Middle frontal gyrus (tissue), 1 donor: Measurements from ENCODE around the gene SNRNP25.
"Not testable (repeated sequence)": the region's sequence is repeated elsewhere in the genome, so short reads cannot be mapped to it uniquely, and the experiment has no call there.

Source experiments
- DNase-seq: peaks from one replicate; pipeline ENCODE4 v3.0.0-alpha.2; 2015; ENCODE audit warnings: low spot score; ENCODE audit errors: extremely low spot score

Gene SNRNP25

GRCh38 chr16:53346-54236, at the start of gene SNRNP25, which contains the start of gene POLR3K:
Gene SNRNP25 (plus strand): TSS chr16:53828. CDS start chr16:54017, 189 bp downstream.
Gene POLR3K (minus strand): TSS chr16:53608. CDS start chr16:53586, 22 bp downstream.
- peak; percentile 96 for DNase-seq

- DNase-seq = no peak
Measured at GRCh38 chr16:9903-10665, 43.5 kb upstream of the SNRNP25 start.

DNA sequence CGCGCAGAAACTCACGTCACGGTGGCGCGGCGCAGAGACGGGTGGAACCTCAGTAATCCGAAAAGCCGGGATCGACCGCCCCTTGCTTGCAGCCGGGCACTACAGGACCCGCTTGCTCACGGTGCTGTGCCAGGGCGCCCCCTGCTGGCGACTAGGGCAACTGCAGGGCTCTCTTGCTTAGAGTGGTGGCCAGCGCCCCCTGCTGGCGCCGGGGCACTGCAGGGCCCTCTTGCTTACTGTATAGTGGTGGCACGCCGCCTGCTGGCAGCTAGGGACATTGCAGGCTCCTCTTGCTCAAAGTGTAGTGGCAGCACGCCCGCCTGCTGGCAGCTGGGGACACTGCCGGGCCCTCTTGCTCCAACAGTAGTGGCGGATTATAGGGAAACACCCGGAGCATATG, 42.9 kb upstream of the SNRNP25 start:
- DNase-seq = not testable (repeated sequence)

- not testable (repeated sequence) for DNase-seq
Measured at GRCh38 chr16:17062-17765, 36.4 kb upstream of the SNRNP25 start.

- not testable (repeated sequence) for DNase-seq
Measured at GRCh38 chr16:20886-21285, 32.7 kb upstream of the SNRNP25 start.

DNA sequence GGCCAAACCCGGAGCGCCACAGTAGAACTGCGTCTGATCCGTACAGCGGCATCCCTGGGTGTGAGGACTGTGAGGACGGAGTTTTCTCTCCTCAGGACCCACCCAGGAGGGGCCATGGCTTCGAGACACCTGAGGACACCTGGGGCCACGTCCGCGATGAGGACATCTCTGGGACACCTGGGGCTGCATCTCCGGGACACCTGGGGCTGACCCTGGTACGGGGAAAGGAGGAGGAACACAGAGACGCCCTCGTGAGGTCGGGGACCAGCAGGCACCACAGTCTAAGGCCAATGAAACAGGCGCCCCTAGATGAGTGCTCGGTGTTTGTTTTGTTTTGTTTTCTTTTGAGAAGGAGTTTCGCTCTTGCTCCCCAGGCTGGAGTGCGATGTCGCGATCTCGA, 29.5 kb upstream of the SNRNP25 start:
- DNase-seq = not testable (repeated sequence)

- not testable (repeated sequence) for DNase-seq
Measured at GRCh38 chr16:25926-26348, 27.7 kb upstream of the SNRNP25 start.

- DNase-seq = not testable (repeated sequence)
Measured at GRCh38 chr16:30627-31026, 23.0 kb upstream of the SNRNP25 start.

GRCh38 chr16:33154-33876, 20.3 kb upstream of the SNRNP25 start:
- not testable (repeated sequence) for DNase-seq

GRCh38 chr16:33877-34647, 19.6 kb upstream of the SNRNP25 start:
- DNase-seq = no peak

- no peak for DNase-seq
Measured at GRCh38 chr16:34648-34987, 19.0 kb upstream of the SNRNP25 start.

GRCh38 chr16:35011-35677, 18.5 kb upstream of the SNRNP25 start:
- no peak for DNase-seq

- DNase-seq = no peak
Measured at GRCh38 chr16:35678-36305, 17.8 kb upstream of the SNRNP25 start.

GRCh38 chr16:36336-36984, 17.2 kb upstream of the SNRNP25 start:
- no peak for DNase-seq

- no peak for DNase-seq
Measured at GRCh38 chr16:37511-37910, 16.1 kb upstream of the SNRNP25 start.

DNA sequence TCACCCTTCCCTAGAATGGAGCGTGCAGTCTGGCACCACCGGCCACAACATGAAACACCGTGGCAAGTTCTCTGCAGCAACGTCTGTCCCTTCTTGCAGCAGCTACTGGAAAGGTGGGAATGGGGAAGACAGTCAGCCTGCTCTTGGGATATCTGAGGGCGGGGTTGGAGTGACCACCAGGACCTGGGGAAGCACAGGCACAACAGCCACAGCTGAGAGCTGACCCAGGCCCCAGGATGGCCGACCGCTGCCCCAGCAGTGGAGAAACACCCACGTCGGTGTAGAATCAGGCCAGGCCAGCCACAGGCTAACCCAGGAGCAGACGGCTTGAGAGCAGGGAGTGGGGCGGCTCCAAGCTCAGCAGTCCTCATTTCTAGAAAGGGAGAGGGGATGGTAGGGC, 15.4 kb upstream of the SNRNP25 start:
- not testable (repeated sequence) for DNase-seq

DNA sequence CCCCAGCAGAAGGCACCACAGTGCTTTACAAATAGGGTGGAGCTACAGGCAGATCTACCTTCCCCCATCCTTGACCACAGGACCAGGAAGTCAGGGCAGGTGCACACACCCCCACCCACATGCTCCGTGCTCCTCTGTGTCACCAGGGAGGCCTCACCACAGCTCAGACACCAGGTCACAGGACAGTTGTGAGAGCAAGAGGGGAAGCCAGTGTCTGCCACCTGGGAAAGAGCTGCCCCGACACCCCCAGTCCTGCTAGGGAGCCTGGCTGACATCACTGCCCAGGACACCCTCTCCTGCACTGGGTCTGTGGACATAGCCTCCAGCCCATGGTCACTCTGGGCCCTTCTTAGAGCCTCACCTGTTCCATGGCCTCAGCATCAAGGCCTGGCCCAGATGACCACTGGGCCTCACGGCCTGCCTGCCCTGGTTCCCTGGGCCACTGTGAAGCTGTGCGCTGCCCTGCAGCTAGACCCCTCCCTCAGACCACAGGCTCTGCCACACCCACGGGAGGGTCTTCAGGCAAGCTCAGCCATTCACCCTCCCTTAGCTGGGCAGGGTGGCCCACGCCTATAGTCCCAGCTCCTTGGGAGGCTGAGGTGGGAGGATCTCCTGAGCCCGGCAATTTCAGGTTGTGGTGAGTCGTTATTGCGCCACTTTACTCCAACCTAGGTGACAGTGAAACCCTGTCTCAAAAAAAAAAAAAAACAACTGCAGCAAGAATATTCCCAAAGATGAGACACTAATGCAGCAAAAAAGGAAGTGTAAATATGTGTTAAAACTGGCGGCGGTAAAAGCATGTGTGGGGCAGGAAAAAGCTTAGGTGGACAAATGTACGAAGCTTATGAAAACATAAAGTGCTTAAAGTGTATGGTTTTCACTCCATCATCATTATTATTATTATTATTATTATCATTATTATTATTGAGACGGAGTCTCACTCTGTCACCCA, 14.4 kb upstream of the SNRNP25 start:
- no peak for DNase-seq
